Gastrocnemius medialis (tissue), 4 donors: Measurements from ENCODE around the gene NAV2. TPM values are rescaled to one million over a fixed set of nuclear protein-coding genes. Genes with fewer than 3 reads are reported as not detected.

ENCODE experiments used
- ATAC-seq, 2 donors: fragments of 150-250 bp; one replicate each; pipeline ENCODE4 v1.9.1; 2016
- DNase-seq, 2 donors: peaks; one replicate each; pipeline ENCODE4 v3.0.0-alpha.2; 2019
- H3K27ac ChIP-seq, 4 donors: fragments of 200-600 bp; sonication (generic); 1 replicate in 1 of 4; 2 replicates in 3 of 4; pipeline ENCODE4 v1.5.1; 2016 to 2018; ENCODE audit warnings: mild to moderate bottlenecking in 2 of 4, moderate library complexity in 1 of 4
- H3K27me3 ChIP-seq, 3 donors: fragments of 200-600 bp; sonication (generic) in 2 of 3; 1 replicate in 1 of 3; 2 replicates in 2 of 3; pipeline versions ENCODE4 v1.5.1 to v1.6.0; 2016 to 2019; ENCODE audit warnings: mild to moderate bottlenecking in 1 of 3, moderate library complexity in 1 of 3
- H3K36me3 ChIP-seq, 2 donors: fragments of 200-600 bp; sonication (generic) in 1 of 2; one replicate each; pipeline ENCODE4 v1.5.1; 2017 to 2018
- H3K4me1 ChIP-seq, 2 donors: fragments of 200-600 bp; sonication (generic) in 1 of 2; one replicate each; pipeline ENCODE4 v1.5.1; 2016 to 2017; ENCODE audit warnings: mild to moderate bottlenecking in 2 of 2
- H3K4me3 ChIP-seq, 4 donors: fragments of 200-600 bp; sonication (generic) in 3 of 4; 1 replicate in 1 of 4; 2 replicates in 3 of 4; pipeline ENCODE4 v1.5.1; 2016 to 2019; ENCODE audit warnings: mild to moderate bottlenecking in 2 of 4
- H3K9me3 ChIP-seq, 3 donors: fragments of 200-600 bp; sonication (generic) in 2 of 3; 1 replicate in 1 of 3; 2 replicates in 2 of 3; pipeline ENCODE4 v1.5.1; 2016 to 2019
- CTCF ChIP-seq, 5 experiments: fragments of 450-650 bp in 3 of 5; fragments of 200-600 bp in 2 of 5; sonication (generic) in 2 of 5; IDR thresholded peaks in 4 of 5; conservative IDR thresholded peaks in 1 of 5; 1 replicate in 4 of 5; 2 replicates in 1 of 5; pipeline ENCODE4 v1.5.1; 2016 to 2019; ENCODE audit warnings: antibody characterized with exemption in 5 of 5, mild to moderate bottlenecking in 3 of 5, moderate library complexity in 3 of 5
- POLR2A ChIP-seq, 2 donors: fragments of 450-650 bp; IDR thresholded peaks; one replicate each; pipeline ENCODE4 v1.6.1; 2017; ENCODE audit warnings: antibody characterized with exemption in 2 of 2, mild to moderate bottlenecking in 2 of 2, moderate library complexity in 2 of 2
- in situ Hi-C, 4 donors: fragments of 200-750 bp; cut with MboI; loops; one replicate each; pipeline versions ENCODE4 v1.15.0 to v1.8.0; 2017; ENCODE audit warnings: low sequenced_read_pairs in 4 of 4
- intact Hi-C: fragments of 100-400 bp; cut with DNase I; formaldehyde crosslinking; loops from one replicate; pipeline ENCODE4 v1.15.1; 2023; ENCODE audit warnings: low total_unique reads
- total RNA-seq, 4 donors: library from RNA; depleted of rRNA; stranded (reverse); fragments of >200 nt; gene quantifications; one replicate each; pipeline versions ENCODE4 v1.1.0 to v1.2.3, GENCODE V29; 2016

The NAV2 gene
- total RNA-seq, 4 donors from 2014 or later: 3.2 to 7.7 (median 5.5) TPM

GRCh38 chr11:19683862-19684491, 28.7 kb upstream of the NAV2 start:
- Histone ChIP-seq H3K9me3 (no peaks in the 10 kb centered on the region), H3K27ac (peak overlapping the region; percentile 44 to 77 (median 70)), H3K36me3 (no peaks in the 10 kb centered on the region), H3K4me1 (peaks cover 23 to 40% of the 10 kb centered on the region in 2 donors), H3K4me3 (no peak overlapping the region), H3K27me3 (no peaks in the 10 kb centered on the region)
- TF ChIP-seq CTCF (IDR thresholded peaks at IDR 0.05 in 4 of 5, conservative IDR thresholded peaks at IDR 0.05 in 1 of 5): no peak
- no peak for TF ChIP-seq POLR2A (IDR thresholded peaks at IDR 0.05)
- in situ Hi-C loops (no loop called here), intact Hi-C loops (loop anchor here (1.0 kb wide), 1 partner anchor 43 kb away; no protein-coding TSS in a partner anchor)
- DNase-seq: no peak
- no peak for ATAC-seq

DNA sequence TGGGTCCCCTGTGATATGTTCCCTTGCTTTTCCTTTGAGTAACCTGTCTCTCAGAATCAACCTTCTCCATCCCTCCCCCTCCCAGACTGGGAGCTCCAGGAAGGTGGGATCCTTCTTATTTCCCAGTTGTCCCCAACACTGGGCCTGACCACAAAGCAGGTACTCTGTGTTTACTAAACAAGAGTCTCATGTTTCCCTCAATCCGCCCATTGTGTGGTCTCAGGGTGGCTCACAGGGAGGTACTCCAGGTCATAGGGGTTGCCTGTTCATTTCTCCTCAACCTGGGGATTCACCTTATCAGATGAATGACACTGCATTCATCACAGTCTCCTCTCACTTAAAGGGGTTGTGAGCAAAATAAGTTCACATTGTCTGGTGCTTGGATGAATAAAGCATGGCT, 26.4 kb upstream of the NAV2 start:
- H3K4me3 ChIP-seq: no peak overlapping the region
- DNase-seq: no peak
- no peaks in the 10 kb centered on the region for H3K9me3 ChIP-seq
- H3K36me3 ChIP-seq: no peaks in the 10 kb centered on the region
- peaks cover 33 to 47% of the 10 kb centered on the region in 2 donors for H3K4me1 ChIP-seq
- no peak for ATAC-seq
- in situ Hi-C loops: no loop called here
- H3K27me3 ChIP-seq: no peaks in the 10 kb centered on the region
- intact Hi-C loops: no loop called here
- H3K27ac ChIP-seq: no peak overlapping the region
- TF ChIP-seq CTCF (IDR thresholded peaks at IDR 0.05 in 4 of 5, conservative IDR thresholded peaks at IDR 0.05 in 1 of 5) (no peak), POLR2A (IDR thresholded peaks at IDR 0.05) (no peak)

- peaks cover 39 to 46% of the 10 kb centered on the region in 2 donors for H3K4me1 ChIP-seq
- no peak overlapping the region for H3K27ac ChIP-seq
- in situ Hi-C loops (no loop called here), intact Hi-C loops (no loop called here)
- no peak overlapping the region for H3K4me3 ChIP-seq
- H3K36me3 ChIP-seq: no peaks in the 10 kb centered on the region
- DNase-seq (no peak), ATAC-seq (no peak)
- no peaks in the 10 kb centered on the region for H3K9me3 ChIP-seq
- no peaks in the 10 kb centered on the region for H3K27me3 ChIP-seq
- no peak for TF ChIP-seq POLR2A (IDR thresholded peaks at IDR 0.05)
Measured at GRCh38 chr11:19687392-19687791, 25.2 kb upstream of the NAV2 start.

DNA sequence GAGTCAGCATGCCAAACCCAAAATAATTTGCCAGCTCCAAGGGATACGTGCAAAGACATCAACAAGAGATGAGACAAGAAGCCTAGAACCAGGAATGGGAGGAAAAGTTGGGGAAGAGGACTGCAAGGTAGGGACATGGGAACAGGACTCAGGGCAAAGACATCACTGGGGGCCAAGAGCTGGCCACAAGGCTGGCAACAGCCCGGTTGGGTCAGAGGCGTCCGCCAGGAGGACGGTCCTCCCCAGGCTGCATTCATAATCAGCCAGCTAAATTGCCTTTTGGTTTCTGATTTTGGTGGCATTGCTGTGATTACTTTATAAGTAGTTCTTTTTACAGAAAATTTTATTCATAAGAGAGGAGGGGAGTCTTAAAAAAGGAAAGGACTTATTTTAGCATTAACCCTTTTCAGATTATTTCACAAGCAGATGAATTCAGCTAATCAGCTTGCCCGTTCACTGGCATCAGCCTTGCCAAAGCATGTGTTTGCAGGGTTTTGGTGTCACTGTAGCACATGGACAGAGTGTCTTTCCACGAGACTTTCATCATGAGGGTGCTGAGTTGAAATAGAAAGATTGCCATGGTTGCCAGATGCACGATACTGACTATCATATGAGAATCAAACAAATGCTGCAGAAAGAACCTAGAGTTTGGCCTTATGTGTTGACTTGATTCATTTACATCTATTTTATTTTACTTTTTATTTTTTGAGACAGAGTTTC, 23.2 kb upstream of the NAV2 start:
- Histone ChIP-seq H3K27me3 (no peaks in the 10 kb centered on the region), H3K36me3 (no peaks in the 10 kb centered on the region), H3K4me1 (peaks cover 25 to 30% of the 10 kb centered on the region in 2 donors), H3K9me3 (no peaks in the 10 kb centered on the region), H3K4me3 (no peak overlapping the region), H3K27ac (peak overlapping the region in 3 of 4 donors; percentile 10 to 60 (median 41))
- DNase-seq (peak in 1 of 2 donors; percentile 48), ATAC-seq (peak; percentile 79 to 81)
- intact Hi-C loops: no loop called here
- TF ChIP-seq POLR2A (IDR thresholded peaks at IDR 0.05) (no peak), CTCF (IDR thresholded peaks at IDR 0.05 in 4 of 5, conservative IDR thresholded peaks at IDR 0.05 in 1 of 5) (no peak)
- in situ Hi-C loops: no loop called here

DNA sequence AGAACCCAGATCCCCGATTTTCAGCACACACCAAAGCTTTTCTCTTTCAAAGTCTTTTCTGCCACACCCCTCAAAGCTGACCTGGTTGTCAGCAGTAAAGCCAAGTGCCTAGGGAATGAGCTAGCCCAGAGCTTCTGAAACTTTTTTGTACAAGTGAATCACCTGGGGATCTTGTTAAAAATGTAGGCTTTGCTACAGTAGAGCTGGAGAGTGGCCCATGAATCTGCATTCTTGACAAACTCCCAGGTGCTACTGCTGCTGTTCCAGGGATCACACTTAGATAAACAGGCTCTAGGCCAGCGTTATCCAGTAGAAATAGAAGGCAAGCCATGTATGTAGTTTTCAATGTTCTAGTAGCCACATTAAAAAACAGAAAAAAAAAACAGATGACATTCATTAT, 21.8 kb upstream of the NAV2 start:
- in situ Hi-C loops: no loop called here
- no peaks in the 10 kb centered on the region for H3K36me3 ChIP-seq
- H3K9me3 ChIP-seq: no peaks in the 10 kb centered on the region
- no peaks in the 10 kb centered on the region for H3K27me3 ChIP-seq
- peak overlapping the region in 1 of 4 donors; percentile 38 for H3K27ac ChIP-seq
- no peak for TF ChIP-seq POLR2A (IDR thresholded peaks at IDR 0.05)
- no peak for TF ChIP-seq CTCF (IDR thresholded peaks at IDR 0.05 in 4 of 5, conservative IDR thresholded peaks at IDR 0.05 in 1 of 5)
- peaks cover 35 to 39% of the 10 kb centered on the region in 2 donors for H3K4me1 ChIP-seq
- ATAC-seq (peak in 1 of 2 donors; percentile 53), DNase-seq (no peak)
- intact Hi-C loops: loop anchor here (10.0 kb wide), 1 partner anchor 466 kb away; no protein-coding TSS in a partner anchor
- no peak overlapping the region for H3K4me3 ChIP-seq
